K562 (cell line): ENCODE measurements around the gene GSTO2. TPM values are rescaled to one million over a fixed set of nuclear protein-coding genes. Genes with fewer than 3 reads are reported as not detected.

Experiments used
- ATAC-seq: fragments of 200-7000 bp; cut with Tn5 transposase; 3 replicates; pipeline ENCODE4 v1.9.1; 2020; ENCODE audit warnings: moderate library complexity
- BruUV-seq: library from RNA; stranded (reverse); fragments of 400-500 nt; replicated peaks from 2 replicates; lab custom pipeline; 2021; lab: Mats Ljungman, UMichigan
- CTCF ChIA-PET: fragments of 300-600 bp; formaldehyde crosslinking; extraction: SDS; loops from one replicate; lab custom pipeline; 2021; ENCODE audit warnings: low intra/inter-chr PET ratio; lab: Yijun Ruan, JAX
- POLR2A ChIA-PET: fragments of 300-600, 350-650 bp; sonication (Branson Sonifier 250); formaldehyde crosslinking; extraction: SDS; loops from one replicate; lab custom pipeline; 2021; ENCODE audit warnings: antibody characterized with exemption, inconsistent platforms; lab: Yijun Ruan, JAX
- DNase-seq, 4 experiments: peaks; one replicate each; pipeline versions ENCODE4 v3.0.0 to v3.0.0-alpha.2; 2011 to 2018; ENCODE audit warnings: low spot score in 3 of 4, mixed read lengths in 3 of 4; ENCODE audit errors: extremely low read depth in 1 of 4
- FAIRE-seq: peaks from 2 replicates; lab custom pipeline; 2011; peaks lifted over from hg19 to GRCh38; lab: Jason Lieb, UNC
- H2AFZ ChIP-seq: 2 replicates; pipeline ENCODE4 v1.6.0; 2011; ENCODE audit warnings: low read depth, low read length, control low read depth, inconsistent platforms
- H3K27ac ChIP-seq: fragments of 200-600 bp; 3 replicates; pipeline ENCODE4 v1.8.0; 2011; ENCODE audit warnings: low read depth, mild to moderate bottlenecking, control low read depth, inconsistent platforms, low read length, moderate library complexity, mixed read lengths; ENCODE audit errors: extremely low read depth
- H3K27me3 ChIP-seq, 2 experiments: fragments of 300-600 bp in 1 of 2; 2 replicates in 1 of 2; 3 replicates in 1 of 2; pipeline versions ENCODE4 v1.6.0 to v1.8.0; 2011; ENCODE audit warnings: inconsistent platforms in 2 of 2, low read length in 2 of 2, mild to moderate bottlenecking in 1 of 2, mixed read lengths in 1 of 2, moderate library complexity in 1 of 2; ENCODE audit not compliant: control insufficient read depth in 2 of 2, insufficient read depth in 2 of 2
- H3K36me3 ChIP-seq: fragments of 300-600 bp; 3 replicates; pipeline ENCODE4 v1.8.0; 2011; ENCODE audit warnings: mild to moderate bottlenecking, low read length, inconsistent platforms; ENCODE audit not compliant: control insufficient read depth, insufficient read depth
- H3K4me1 ChIP-seq, 2 experiments: fragments of 200-600 bp in 1 of 2; replicated peaks in 1 of 2; 2 replicates in 1 of 2; 3 replicates in 1 of 2; pipeline versions ENCODE4 v1.5.1 to v1.8.0; 2011; ENCODE audit warnings: inconsistent platforms in 2 of 2, low read length in 2 of 2, mild to moderate bottlenecking in 1 of 2, mixed read lengths in 1 of 2, moderate library complexity in 1 of 2; ENCODE audit not compliant: control insufficient read depth in 2 of 2, insufficient read depth in 2 of 2
- H3K4me2 ChIP-seq: 2 replicates; pipeline ENCODE4 v1.6.1; 2011; ENCODE audit warnings: low read length, control low read depth, inconsistent platforms, mixed read lengths; ENCODE audit not compliant: insufficient read depth
- H3K4me3 ChIP-seq: fragments of 200-600 bp; sonication (generic), shearing (Covaris generic); 2 replicates; pipeline ENCODE4 v1.5.1; 2016; ENCODE audit warnings: control low read depth, inconsistent platforms
- H3K79me2 ChIP-seq: fragments of 200-600 bp; 3 replicates; pipeline ENCODE4 v1.8.0; 2011; ENCODE audit warnings: low read length, inconsistent platforms; ENCODE audit not compliant: control insufficient read depth, insufficient read depth
- H3K9ac ChIP-seq, 2 experiments: 2 replicates each; pipeline versions ENCODE4 v1.6.0 to v1.6.1; 2011; ENCODE audit warnings: low read depth in 2 of 2, low read length in 2 of 2, control low read depth in 1 of 2, inconsistent platforms in 1 of 2, mild to moderate bottlenecking in 1 of 2, mixed read lengths in 1 of 2; ENCODE audit not compliant: insufficient read depth in 1 of 2
- H3K9me1 ChIP-seq: one replicate; pipeline ENCODE4 v1.6.0; 2011; ENCODE audit warnings: inconsistent platforms, mild to moderate bottlenecking, low read length, moderate library complexity; ENCODE audit not compliant: control insufficient read depth, insufficient read depth
- H3K9me3 ChIP-seq: replicated peaks from 2 replicates; pipeline ENCODE4 v1.5.1; 2011; ENCODE audit warnings: low read depth, low read length, inconsistent platforms; ENCODE audit not compliant: control insufficient read depth, insufficient read depth
- H4K20me1 ChIP-seq: replicated peaks from 2 replicates; pipeline ENCODE4 v1.6.1; 2011; ENCODE audit warnings: low read length, inconsistent platforms, mixed read lengths; ENCODE audit not compliant: control insufficient read depth, insufficient read depth
- FOXK2 ChIP-seq, 2 experiments: fragments of 450-650 bp; IDR thresholded peaks in 1 of 2; conservative IDR thresholded peaks in 1 of 2; 2 replicates each; pipeline ENCODE4 v1.6.1; 2016; ENCODE audit warnings: low read depth in 2 of 2, mild to moderate bottlenecking in 1 of 2
- FUS ChIP-seq: fragments of 200-400 bp; formaldehyde crosslinking; optimal IDR thresholded peaks from 2 replicates; pipeline ENCODE3; 2017; ENCODE audit warnings: low read depth, low read length
- HDGF ChIP-seq: fragments of 450-650 bp; IDR thresholded peaks from 2 replicates; pipeline ENCODE4 v1.6.1; 2016
- JUNB ChIP-seq: fragments of 450-650 bp; formaldehyde crosslinking; conservative IDR thresholded peaks from 2 replicates; pipeline ENCODE4 v1.4.0; 2020; ENCODE audit warnings: mild to moderate bottlenecking
- NFRKB ChIP-seq: fragments of 450-650 bp; IDR thresholded peaks from 2 replicates; pipeline ENCODE4 v1.6.1; 2016; ENCODE audit warnings: low read depth
- NRF1 ChIP-seq, 2 experiments: fragments of 450-650 bp; IDR thresholded peaks in 1 of 2; conservative IDR thresholded peaks in 1 of 2; 2 replicates each; pipeline ENCODE4 v1.6.1; 2014; ENCODE audit warnings: mild to moderate bottlenecking in 2 of 2
- RBM25 ChIP-seq: fragments of 200-400 bp; formaldehyde crosslinking; IDR thresholded peaks from 2 replicates; pipeline ENCODE4 v1.6.1; 2018; ENCODE audit warnings: low read length, low read depth, moderate library complexity; ENCODE audit not compliant: severe bottlenecking
- SLC30A9 ChIP-seq: fragments of 250-450 bp; sonication (Bioruptor Pico); IDR thresholded peaks from 2 replicates; pipeline ENCODE4 v1.8.0; 2022; ENCODE audit warnings: mild to moderate bottlenecking, moderate library complexity
- SRSF7 ChIP-seq: fragments of 200-400 bp; formaldehyde crosslinking; optimal IDR thresholded peaks from 2 replicates; pipeline ENCODE3; 2017; ENCODE audit warnings: mild to moderate bottlenecking, low read depth, low read length
- ZBTB17 ChIP-seq: fragments of 450-650 bp; formaldehyde crosslinking; IDR thresholded peaks from 2 replicates; pipeline ENCODE4 v1.4.0; 2020; ENCODE audit warnings: mild to moderate bottlenecking
- ZNF507 ChIP-seq: conservative IDR thresholded peaks from 2 replicates; pipeline ENCODE4 v1.6.1; 2017; ENCODE audit warnings: missing genetic modification characterization, missing compliant biosample characterization
- ZNF644 ChIP-seq: fragments of 200-800 bp; sonication (Bioruptor generic); IDR thresholded peaks from 2 replicates; pipeline ENCODE4 v1.6.1; 2016; ENCODE audit warnings: low read depth, missing genetic modification characterization, missing compliant biosample characterization
- ZNF717 ChIP-seq: fragments of 250-450 bp; sonication (Bioruptor Pico); IDR thresholded peaks from 2 replicates; pipeline ENCODE4 v1.5.0; 2021
- WGBS: fragments of 100-300 bp; shearing (Covaris generic); methylation state at CpG from one replicate; pipeline ENCODE4 v1.1.6; 2016; ENCODE audit warnings: low coverage, mixed read lengths; ENCODE audit not compliant: insufficient coverage; ENCODE audit errors: missing lambda C conversion rate; 5-methylcytosine and 5-hydroxymethylcytosine counted together
- in situ Hi-C: fragments of 300-500 bp; cut with MboI; formaldehyde crosslinking; loops from 4 replicates; pipeline ENCODE4 v1.15.0; 2018; ENCODE audit warnings: inconsistent platforms, mixed read lengths
- intact Hi-C: fragments of 100-400 bp; cut with micrococcal nuclease; formaldehyde crosslinking; loops from 2 replicates; pipeline ENCODE4 v1.14.2; 2022
- polyA plus RNA-seq, 8 experiments: library from polyadenylated mRNA; depleted of rRNA in 4 of 8; stranded (reverse) in 5 of 8; unstranded in 3 of 8; fragments of >200 nt; fragmentation: Nextera tagmentation in 2 of 8; fragmentation: Illumina TruSeq in 1 of 8; extraction: Ambion mirVana in 2 of 8; extraction: Trizol in 1 of 8; gene quantifications; 2 replicates each; pipeline versions ENCODE4 v1.2.1 to v1.2.3, GENCODE V29; 2011 to 2014; ENCODE audit warnings: inconsistent platforms in 1 of 8, missing spikeins in 1 of 8
- total RNA-seq, 7 experiments: library from RNA; depleted of rRNA in 6 of 7; stranded (reverse); fragments of >200 nt in 6 of 7; fragmentation: Illumina TruSeq in 2 of 7; extraction: Trizol in 2 of 7; gene quantifications; 2 replicates each; pipeline versions ENCODE4 v1.2.1 to v1.2.3, GENCODE V29; 2011 to 2021; ENCODE audit warnings: low replicate concordance in 1 of 7
- TF ChIP-seq, protein P1 (sequence below): fragments of 200-400 bp; formaldehyde crosslinking; IDR thresholded peaks from 2 replicates; pipeline ENCODE4 v1.6.1; 2017; ENCODE audit warnings: mild to moderate bottlenecking, low read depth, low read length, moderate library complexity
- TF ChIP-seq, protein P2 (sequence below): fragments of 450-650 bp; formaldehyde crosslinking; IDR thresholded peaks from 2 replicates; pipeline ENCODE4 v1.4.0; 2020; ENCODE audit warnings: mild to moderate bottlenecking, moderate library complexity
- TF ChIP-seq, protein P3 (sequence below), 2 experiments: IDR thresholded peaks; 2 replicates each; pipeline ENCODE4 v1.6.1; 2012; ENCODE audit warnings: improper control_type of control experiment in 2 of 2, low read depth in 2 of 2, low read length in 2 of 2, borderline replicate concordance in 1 of 2

The GSTO2 gene
- total and polyA plus RNA-seq, 9 of the 15 experiments (the other 6 are each of a cell fraction or from before 2014, with no cell fraction given), result 0.18 to 1.8 (median 0.90) TPM

DNA sequence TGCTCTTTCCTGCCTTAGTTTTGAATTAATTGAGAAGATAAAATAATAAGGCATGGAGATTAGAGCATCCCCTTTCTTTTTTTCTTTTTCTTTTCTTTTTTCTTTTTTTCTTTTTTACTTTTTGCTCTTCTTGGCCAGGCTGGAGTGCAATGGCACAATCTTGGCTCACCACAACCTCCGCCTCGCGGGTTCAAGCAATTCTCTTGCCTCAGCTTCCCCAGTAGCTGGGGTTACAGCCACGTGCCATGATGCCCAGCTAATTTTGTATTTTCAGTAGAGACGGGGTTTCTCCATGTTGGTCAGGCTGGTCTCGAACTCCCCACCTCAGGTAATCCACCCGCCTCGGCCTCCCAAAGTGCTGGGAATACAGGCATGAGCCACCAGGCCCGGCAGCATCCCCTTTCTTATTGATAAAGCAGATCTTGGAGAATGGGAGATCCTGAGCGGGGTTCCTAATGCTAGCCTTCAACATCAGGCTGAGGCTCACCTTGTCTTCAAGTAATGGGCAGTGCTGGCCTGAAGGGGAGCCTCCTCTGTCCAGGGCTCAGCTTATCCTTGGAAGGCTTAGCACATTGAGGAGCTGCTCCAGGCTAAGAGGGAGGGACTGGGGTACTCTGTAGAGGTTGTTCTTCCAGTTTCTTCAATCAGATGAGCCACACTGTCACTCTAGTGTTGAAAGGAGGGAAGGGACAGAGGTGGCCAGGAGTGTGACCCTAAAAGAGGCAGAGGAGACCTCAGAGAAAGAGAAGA, 27.9 kb downstream of the GSTO2 start:
- Histone ChIP-seq H2AFZ (no peak overlapping the region), H3K4me3 (no peak overlapping the region), H3K36me3 (no peaks in the 10 kb centered on the region), H3K27ac (no peak overlapping the region), H3K9me1 (no peaks in the 10 kb centered on the region), H3K9me3 (no peaks in the 10 kb centered on the region), H3K9ac (no peak overlapping the region), H3K27me3 (peaks cover 0 to 2% of the 10 kb centered on the region in 2 experiments; a peak in 1 of 5 replicates), H4K20me1 (no peaks in the 10 kb centered on the region), H3K4me1 (no peaks in the 10 kb centered on the region; a peak in 1 of 5 replicates), H3K4me2 (no peak overlapping the region), H3K79me2 (no peaks in the 10 kb centered on the region)
- no TSS peak for BruUV-seq
- in situ Hi-C loops, result loop anchor here (10.0 kb wide), 1 partner anchor 48 kb away; no protein-coding TSS in a partner anchor
- FAIRE-seq, result no peak
- DNase-seq, result no peak
- ChIA-PET POLR2A (interaction anchor here (0.7 to 1.0 kb wide), 2 partner anchors 13 to 157 kb away, joined by 3 to 4 read pairs; no protein-coding TSS in a partner anchor), CTCF (no interaction called here)
- intact Hi-C loops, result no loop called here
- WGBS, result 34% methylated on average over 4 of the region's 10 CpGs
- no peak for ATAC-seq
- TF ChIP-seq ZNF717 (CRISPR knock-in tag) (no peak), ZBTB17 (no peak), NRF1 (conservative IDR thresholded peaks at IDR 0.05 in 1 of 2, IDR thresholded peaks at IDR 0.05 in 1 of 2) (no peak), ZNF507 (tag) (no peak), SRSF7 (no peak), RBM25 (no peak), SLC30A9 (no peak), ZNF644 (tag) (no peak), NFRKB (no peak), JUNB (no peak), FUS (no peak), HDGF (no peak), FOXK2 (conservative IDR thresholded peaks at IDR 0.05 in 1 of 2, IDR thresholded peaks at IDR 0.05 in 1 of 2; ENCODE audit: low read depth in 2 of 2) (no peak)
- TF ChIP-seq, protein P1, sequence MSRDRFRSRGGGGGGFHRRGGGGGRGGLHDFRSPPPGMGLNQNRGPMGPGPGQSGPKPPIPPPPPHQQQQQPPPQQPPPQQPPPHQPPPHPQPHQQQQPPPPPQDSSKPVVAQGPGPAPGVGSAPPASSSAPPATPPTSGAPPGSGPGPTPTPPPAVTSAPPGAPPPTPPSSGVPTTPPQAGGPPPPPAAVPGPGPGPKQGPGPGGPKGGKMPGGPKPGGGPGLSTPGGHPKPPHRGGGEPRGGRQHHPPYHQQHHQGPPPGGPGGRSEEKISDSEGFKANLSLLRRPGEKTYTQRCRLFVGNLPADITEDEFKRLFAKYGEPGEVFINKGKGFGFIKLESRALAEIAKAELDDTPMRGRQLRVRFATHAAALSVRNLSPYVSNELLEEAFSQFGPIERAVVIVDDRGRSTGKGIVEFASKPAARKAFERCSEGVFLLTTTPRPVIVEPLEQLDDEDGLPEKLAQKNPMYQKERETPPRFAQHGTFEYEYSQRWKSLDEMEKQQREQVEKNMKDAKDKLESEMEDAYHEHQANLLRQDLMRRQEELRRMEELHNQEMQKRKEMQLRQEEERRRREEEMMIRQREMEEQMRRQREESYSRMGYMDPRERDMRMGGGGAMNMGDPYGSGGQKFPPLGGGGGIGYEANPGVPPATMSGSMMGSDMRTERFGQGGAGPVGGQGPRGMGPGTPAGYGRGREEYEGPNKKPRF, result no peak
- TF ChIP-seq, protein P2, sequence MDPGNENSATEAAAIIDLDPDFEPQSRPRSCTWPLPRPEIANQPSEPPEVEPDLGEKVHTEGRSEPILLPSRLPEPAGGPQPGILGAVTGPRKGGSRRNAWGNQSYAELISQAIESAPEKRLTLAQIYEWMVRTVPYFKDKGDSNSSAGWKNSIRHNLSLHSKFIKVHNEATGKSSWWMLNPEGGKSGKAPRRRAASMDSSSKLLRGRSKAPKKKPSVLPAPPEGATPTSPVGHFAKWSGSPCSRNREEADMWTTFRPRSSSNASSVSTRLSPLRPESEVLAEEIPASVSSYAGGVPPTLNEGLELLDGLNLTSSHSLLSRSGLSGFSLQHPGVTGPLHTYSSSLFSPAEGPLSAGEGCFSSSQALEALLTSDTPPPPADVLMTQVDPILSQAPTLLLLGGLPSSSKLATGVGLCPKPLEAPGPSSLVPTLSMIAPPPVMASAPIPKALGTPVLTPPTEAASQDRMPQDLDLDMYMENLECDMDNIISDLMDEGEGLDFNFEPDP (CRISPR knock-in tag), result no peak
- TF ChIP-seq, protein P3, sequence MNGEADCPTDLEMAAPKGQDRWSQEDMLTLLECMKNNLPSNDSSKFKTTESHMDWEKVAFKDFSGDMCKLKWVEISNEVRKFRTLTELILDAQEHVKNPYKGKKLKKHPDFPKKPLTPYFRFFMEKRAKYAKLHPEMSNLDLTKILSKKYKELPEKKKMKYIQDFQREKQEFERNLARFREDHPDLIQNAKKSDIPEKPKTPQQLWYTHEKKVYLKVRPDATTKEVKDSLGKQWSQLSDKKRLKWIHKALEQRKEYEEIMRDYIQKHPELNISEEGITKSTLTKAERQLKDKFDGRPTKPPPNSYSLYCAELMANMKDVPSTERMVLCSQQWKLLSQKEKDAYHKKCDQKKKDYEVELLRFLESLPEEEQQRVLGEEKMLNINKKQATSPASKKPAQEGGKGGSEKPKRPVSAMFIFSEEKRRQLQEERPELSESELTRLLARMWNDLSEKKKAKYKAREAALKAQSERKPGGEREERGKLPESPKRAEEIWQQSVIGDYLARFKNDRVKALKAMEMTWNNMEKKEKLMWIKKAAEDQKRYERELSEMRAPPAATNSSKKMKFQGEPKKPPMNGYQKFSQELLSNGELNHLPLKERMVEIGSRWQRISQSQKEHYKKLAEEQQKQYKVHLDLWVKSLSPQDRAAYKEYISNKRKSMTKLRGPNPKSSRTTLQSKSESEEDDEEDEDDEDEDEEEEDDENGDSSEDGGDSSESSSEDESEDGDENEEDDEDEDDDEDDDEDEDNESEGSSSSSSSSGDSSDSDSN (IDR thresholded peaks at IDR 0.05; ENCODE audit: borderline replicate concordance in 1 of 2, low read depth in 2 of 2, low read length in 2 of 2), result no peak
